CD1c-positive myeloid dendritic cell (primary cell): ENCODE measurements around the gene ZCCHC18.
A peak's percentile ranks its signal among the peaks of the same experiment; 100 is the strongest.
"Not testable (repeated sequence)": the region's sequence is repeated elsewhere in the genome, so short reads cannot be mapped to it uniquely, and the experiment has no call there.

ENCODE experiments used
- DNase-seq: peaks from one replicate; pipeline ENCODE4 v3.0.0-alpha.2; 2016; ENCODE audit errors: extremely low spot score

The ZCCHC18 gene

DNA sequence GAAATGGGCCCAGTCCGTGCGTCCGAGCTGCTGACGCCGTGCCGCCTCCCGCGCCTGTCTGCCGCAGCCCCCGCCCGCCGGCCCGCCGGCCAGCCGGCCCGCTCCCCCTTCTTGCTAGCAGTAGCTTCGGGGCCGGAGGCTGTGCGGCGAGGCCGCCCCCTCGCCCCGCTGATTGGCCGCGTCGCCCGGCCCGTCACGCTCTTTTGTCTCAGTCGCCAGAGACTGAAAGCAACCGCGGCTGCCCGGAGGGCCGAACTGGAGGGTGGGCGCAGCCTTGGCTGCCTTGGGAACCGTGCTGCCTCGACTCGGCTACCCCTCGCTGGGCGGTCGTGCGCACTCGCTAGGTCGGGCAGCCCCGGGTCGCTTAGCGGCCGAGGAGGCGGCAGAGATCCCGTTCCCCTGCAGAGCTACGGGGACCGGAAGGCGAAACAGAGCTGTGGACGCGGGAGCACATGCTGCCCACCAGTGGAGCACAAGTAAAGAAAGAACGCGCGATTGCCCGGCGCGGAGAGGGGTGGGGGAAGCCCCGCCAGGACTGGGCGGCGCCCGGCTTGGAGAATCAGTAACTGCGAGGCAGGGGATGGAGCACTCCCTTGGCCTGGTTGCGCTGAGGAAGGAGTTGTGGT is at the start of gene ZCCHC18:
TSS of gene ZCCHC18 (plus strand) at position 198 of the 626 bp plus-strand sequence. CDS start 1,589 bp downstream, outside the sequence.
- peak; percentile 27 for DNase-seq

- DNase-seq: not testable (repeated sequence)
Observed at GRCh38 chrX:104062636-104063035, 49.7 kb upstream of the ZCCHC18 start.

GRCh38 chrX:104075778-104076445 is 36.4 kb upstream of the ZCCHC18 start, which contains the start of gene TMSB15C:
TSS of gene TMSB15C (minus strand) at chrX:104076236.
- not testable (repeated sequence) for DNase-seq

DNA sequence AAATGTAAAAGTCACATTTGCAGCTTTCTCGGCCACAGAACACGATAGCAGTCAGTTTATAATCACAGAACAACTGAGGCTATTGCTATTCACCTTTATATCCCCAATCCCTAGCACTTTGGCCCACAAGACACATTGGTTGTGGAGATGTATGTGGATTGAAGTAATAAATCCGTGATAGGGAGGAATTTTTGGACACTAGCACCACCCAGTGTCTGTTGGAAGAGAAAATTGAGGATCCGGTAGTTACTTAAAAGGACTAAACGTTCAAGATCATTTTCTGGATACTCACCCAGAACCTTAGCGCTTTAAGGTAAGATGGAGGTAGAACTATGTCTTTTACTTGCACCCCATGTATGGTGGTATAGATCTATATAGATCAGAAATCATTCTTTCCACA is 34.5 kb upstream of the ZCCHC18 start:
- not testable (repeated sequence) for DNase-seq

- no peak for DNase-seq
Observed at GRCh38 chrX:104084063-104084462, 28.3 kb upstream of the ZCCHC18 start.

DNA sequence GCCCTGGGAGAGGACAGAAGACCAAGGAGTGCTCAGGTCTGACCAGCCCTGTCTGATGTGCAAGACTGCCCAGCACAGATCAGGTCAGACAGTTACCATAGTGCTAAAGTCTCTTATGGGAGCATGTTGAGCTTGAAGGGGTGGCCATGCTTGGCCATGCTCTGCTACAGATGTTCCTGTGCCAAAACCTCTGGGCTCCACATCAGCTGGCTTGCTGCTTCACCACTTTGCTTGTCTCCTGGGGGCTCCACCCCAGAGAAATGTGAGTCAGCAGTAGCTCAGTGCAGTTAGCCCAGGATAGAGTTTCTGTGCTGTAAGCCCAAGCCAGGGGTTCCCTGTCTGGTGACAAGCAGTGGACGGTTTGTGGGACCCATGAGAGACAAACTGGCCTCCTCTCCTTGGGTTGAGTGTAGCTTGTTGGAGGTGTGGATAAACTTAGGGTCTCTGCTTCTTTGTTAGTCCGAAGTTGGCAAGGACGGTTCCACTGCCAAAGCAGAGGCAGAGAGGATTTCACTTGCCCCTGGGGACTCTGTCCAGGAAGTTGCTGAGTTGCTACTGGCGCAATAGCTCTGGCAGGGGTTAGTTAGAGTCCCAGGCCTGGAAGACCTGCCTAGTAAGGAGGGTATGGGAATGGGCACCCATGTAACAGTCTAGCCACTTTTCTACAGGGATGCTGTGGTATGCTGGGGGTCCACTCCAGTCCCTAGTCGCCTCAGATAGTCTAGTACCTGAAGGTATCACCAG is 27.6 kb upstream of the ZCCHC18 start:
- DNase-seq: no peak

DNA sequence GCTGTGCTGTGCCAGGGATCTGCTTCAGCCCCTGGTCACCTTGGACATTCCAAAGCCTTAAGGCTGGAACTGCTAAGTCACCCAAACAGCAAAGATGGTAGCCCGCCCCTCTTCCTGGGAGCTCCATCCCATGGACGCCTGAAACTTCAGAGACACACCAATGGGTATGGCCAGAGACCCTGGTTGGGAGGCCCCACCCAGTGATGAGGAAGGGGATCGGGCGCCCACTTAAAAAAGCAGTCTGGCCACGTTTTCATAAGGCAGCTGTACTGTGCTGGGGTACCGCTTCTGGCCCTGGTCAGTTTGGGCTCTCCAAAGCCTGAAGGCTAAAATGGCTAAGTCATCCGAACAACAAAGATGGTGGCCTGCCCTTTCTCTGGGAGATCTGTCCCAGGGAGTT is 26.8 kb upstream of the ZCCHC18 start:
- no peak for DNase-seq

- no peak for DNase-seq
Observed at GRCh38 chrX:104085919-104086318, 26.4 kb upstream of the ZCCHC18 start.

DNA sequence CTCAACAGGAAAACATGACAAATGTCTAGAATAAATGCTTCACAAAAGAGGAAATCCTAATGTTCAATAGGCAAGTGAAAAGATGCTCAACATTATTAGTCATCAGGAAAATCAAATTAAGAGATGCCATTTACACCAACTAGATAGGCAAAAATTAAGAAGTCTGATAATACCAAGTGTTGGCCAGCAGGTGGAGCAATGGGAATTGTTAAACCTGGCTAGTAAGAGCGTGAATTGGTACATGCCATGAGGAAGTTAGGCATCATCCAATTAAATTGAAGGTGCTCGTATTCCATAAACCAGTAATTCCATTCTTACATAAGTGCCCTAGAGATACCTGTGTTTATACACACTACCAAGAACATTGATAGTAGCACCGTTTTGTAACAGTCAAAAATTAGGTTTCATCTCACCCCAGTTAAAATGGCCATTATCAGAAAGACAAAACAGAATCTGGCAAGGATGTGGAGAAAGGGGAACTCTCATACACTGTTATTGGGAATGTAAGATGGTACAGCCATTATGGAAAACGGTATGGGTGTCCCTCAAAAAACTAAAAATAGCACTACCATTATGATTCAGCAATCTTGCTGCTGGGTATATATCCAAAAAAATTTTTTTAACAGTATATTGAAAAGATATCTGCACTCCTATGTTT is 14.0 kb upstream of the ZCCHC18 start:
- DNase-seq: peak; percentile 68

GRCh38 chrX:104098919-104099318 is 13.4 kb upstream of the ZCCHC18 start:
- no peak for DNase-seq

DNA sequence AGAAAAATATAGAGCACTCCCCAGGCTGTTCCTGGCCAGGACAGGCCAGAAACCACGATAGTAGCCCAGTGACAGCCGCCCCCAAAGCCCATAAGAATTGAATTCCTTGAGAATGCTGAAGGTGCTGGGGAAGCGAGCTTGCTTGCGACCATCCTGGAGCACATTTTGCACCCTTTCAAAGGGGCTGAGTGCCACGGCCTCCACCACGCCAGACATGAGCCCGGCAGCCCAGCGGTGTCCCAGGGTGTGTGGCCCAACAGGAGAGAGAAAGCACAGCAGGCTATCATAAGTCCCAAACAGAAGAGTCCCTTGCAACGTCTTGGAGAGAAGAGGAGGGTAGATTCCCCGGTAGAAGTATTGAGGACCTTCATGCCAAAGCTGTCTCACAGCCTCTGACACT is 7.6 kb upstream of the ZCCHC18 start:
- DNase-seq: no peak

- DNase-seq: no peak
Observed at GRCh38 chrX:104105330-104106262, 6.7 kb upstream of the ZCCHC18 start.

DNA sequence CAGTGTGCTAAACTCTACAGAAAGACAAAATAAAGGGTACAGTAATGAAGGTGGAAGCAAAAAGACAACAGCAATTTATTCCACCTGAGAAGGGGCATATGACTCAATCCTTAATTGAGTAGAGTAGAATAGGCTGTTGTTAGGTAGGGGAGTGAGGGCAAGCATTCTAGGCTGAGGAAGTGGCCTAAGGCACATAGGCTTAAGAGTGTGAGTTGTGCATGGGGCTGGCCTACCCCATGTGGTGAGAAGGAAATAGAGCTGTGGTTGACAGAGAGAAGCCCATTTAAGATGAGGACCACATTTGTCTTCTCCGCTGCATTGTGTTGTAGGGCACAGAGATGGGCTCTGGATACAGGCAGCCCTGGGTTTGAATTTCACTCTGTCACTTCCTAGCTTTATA is 3.4 kb upstream of the ZCCHC18 start:
- no peak for DNase-seq

DNA sequence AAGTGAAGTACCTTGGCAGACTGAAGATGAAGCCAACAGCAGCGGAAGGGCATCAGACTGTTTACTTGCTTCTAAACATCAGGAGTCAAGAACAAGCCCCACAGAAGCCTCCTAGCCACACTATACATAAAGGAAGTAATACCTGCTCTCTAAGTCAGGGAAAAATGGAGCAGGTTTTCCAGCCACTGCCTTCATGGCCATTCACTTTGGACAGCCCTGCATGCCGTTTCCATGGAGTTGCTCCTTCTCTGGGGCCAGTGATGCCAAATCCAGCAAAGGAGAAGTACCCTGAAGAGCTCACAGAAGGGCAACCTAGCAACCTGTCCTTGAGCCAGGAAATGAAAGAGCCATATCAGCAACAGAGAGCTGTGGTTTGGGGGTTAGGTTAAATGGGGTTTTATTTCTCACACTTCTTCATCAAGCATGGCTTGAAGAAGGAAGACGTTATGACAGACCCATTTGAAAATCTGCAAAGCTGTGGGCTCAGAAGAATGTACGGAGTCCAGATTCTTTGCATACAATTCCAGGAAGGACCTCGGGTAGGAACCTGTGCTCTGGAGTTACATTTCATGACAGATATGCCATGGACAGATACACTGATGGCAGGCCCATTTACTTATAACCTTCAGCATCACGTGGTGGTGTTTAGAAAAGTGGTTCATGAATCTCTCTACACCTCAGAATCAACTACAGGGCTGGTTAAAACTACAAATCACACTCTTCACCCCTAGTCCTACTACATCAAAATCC is 1.7 kb upstream of the ZCCHC18 start:
- not testable (repeated sequence) for DNase-seq

- peak; percentile 29 for DNase-seq
Observed at GRCh38 chrX:104113222-104113965, 1.1 kb downstream of the ZCCHC18 start.

GRCh38 chrX:104117759-104118158 is 5.4 kb downstream of the ZCCHC18 start:
- no peak for DNase-seq

- no peak for DNase-seq
Observed at GRCh38 chrX:104118765-104119164, 6.4 kb downstream of the ZCCHC18 start.

DNA sequence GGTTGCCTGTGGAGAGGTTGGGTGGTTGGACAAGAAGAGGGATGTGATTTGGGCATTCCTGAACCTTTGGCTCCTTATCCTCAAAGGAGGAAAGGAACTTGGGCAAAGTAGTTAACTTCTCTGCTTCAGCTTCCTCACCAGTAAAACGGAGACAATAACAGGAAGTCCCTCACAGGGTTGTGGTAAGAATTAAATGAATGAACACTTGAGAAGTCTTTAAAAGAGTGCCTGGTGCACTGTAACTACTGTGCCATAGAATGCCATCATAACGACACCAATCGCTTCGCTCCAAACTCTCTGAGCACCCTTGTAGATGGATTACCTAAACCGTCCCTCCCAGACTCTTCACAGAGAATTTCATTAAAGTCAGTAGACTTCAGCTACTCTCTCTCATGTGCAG is 10.5 kb downstream of the ZCCHC18 start:
- peak; percentile 5 for DNase-seq

GRCh38 chrX:104126856-104127255 is 14.5 kb downstream of the ZCCHC18 start:
- DNase-seq: no peak

DNA sequence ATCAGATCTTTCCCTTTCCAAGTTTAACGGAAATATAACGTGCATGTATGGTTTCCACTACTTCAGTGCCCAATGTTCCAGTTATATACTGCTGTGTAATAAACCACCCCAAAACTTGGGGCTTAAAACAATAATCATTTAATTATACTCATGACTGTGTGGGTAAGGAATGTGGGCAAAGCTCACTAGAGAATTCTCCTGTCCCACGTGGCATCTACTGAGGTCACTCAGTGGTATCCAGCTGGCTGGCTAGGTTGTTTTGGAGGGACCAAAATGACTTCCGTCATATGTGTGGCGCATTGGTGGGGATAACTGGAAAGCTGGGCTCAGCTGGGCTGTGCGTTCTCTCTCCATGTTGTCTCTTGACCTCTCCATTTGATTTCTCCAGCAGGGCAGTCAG is 18.5 kb downstream of the ZCCHC18 start:
- no peak for DNase-seq
